Astrocyte (in vitro differentiated cells and primary cell): ENCODE data around the gene EGFL8.

ENCODE experiments used
- CTCF ChIP-seq: IDR thresholded peaks from 2 replicates; pipeline ENCODE4 v1.5.1; 2011; ENCODE audit warnings: low read depth, mild to moderate bottlenecking, inconsistent platforms, low read length, moderate library complexity; ENCODE audit not compliant: insufficient read depth
- EZH2 ChIP-seq: IDR thresholded peaks from 2 replicates; pipeline ENCODE4 v1.6.1; 2012; ENCODE audit warnings: mild to moderate bottlenecking, low read length, inconsistent platforms; ENCODE audit not compliant: insufficient read depth

GRCh38 chr6:32188381-32189068 is 24.1 kb downstream of the EGFL8 start:
- TF ChIP-seq CTCF (no peak), EZH2 (no peak)
